Choroid plexus epithelial cell (primary cell): ENCODE measurements around the gene BPI.

Source experiments
- DNase-seq: peaks from one replicate; pipeline ENCODE4 v3.0.0-alpha.2; 2010; ENCODE audit warnings: low read depth
- H3K4me3 ChIP-seq: 2 replicates; pipeline ENCODE4 v1.5.1; 2011; ENCODE audit warnings: low read depth, mild to moderate bottlenecking, control low read depth, low read length, moderate library complexity
- TF ChIP-seq, protein P1 (sequence below): conservative IDR thresholded peaks from 2 replicates; pipeline ENCODE4 v1.5.1; 2011; ENCODE audit warnings: low read depth, mild to moderate bottlenecking, control low read depth, inconsistent platforms, low read length, moderate library complexity

Gene BPI

DNA sequence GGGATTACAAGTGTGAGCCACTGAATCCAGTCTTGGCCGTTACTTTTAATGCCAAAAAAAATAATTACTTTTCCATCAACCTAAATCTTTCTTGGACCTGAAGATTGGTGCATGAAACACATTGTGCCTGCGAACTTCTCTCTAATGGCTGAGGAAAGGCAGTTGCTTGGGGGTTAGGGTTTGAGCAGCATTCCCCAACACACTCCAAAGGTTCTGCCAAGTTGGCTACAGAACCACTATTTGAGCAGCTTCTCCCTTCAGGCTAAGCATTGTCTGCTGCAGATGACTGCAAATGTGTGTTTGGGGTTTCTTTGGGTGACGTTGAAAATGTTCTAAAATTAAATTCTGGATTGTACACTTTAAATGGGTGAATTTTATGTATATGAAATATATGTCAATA is 36.0 kb downstream of the BPI start:
- TF ChIP-seq, protein P1, sequence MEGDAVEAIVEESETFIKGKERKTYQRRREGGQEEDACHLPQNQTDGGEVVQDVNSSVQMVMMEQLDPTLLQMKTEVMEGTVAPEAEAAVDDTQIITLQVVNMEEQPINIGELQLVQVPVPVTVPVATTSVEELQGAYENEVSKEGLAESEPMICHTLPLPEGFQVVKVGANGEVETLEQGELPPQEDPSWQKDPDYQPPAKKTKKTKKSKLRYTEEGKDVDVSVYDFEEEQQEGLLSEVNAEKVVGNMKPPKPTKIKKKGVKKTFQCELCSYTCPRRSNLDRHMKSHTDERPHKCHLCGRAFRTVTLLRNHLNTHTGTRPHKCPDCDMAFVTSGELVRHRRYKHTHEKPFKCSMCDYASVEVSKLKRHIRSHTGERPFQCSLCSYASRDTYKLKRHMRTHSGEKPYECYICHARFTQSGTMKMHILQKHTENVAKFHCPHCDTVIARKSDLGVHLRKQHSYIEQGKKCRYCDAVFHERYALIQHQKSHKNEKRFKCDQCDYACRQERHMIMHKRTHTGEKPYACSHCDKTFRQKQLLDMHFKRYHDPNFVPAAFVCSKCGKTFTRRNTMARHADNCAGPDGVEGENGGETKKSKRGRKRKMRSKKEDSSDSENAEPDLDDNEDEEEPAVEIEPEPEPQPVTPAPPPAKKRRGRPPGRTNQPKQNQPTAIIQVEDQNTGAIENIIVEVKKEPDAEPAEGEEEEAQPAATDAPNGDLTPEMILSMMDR: no peak
- DNase-seq: no peak
- no peak overlapping the region for H3K4me3 ChIP-seq

DNA sequence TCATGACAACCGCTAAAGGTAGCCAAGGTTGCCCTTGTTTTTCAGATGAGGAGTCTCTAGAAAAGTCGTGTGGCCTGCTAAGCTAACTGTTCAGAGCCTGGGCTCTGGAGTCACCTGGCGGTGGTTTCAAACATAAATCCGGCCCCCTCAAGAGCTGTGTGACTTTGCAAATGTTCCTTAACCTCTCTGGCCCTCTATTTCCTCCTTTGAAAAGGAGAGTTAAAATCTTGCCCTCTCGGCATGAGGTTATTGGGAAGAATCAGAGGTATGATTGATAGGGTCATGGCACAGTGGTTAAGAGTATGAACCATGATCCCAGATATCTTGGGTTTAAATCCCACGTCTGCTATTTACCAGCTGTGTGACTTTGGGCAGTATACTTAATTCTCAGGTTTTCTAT is 36.7 kb downstream of the BPI start:
- no peak overlapping the region for H3K4me3 ChIP-seq
- no peak for DNase-seq
- TF ChIP-seq, protein P1: no peak

DNA sequence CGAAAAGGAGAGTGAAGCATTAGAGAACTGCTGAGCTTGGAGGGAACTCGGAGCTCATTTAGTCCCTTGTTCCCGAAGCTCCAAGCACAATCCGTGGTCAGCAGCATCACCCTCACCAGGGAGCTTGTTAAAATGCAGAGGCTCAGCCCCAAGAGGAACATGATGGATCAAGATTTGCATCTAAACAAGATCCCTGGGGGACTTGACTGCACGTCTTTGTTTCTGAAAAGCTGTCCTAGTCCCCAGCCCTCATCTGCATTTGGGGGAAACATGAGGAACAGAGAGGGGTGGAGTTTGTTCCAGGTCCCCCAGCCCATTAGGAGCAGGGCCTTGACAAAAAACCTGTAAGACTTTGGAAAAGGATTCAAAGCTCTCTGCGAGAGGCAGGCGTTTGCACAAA is 38.3 kb downstream of the BPI start:
- DNase-seq: no peak
- TF ChIP-seq, protein P1: no peak
- no peak overlapping the region for H3K4me3 ChIP-seq

DNA sequence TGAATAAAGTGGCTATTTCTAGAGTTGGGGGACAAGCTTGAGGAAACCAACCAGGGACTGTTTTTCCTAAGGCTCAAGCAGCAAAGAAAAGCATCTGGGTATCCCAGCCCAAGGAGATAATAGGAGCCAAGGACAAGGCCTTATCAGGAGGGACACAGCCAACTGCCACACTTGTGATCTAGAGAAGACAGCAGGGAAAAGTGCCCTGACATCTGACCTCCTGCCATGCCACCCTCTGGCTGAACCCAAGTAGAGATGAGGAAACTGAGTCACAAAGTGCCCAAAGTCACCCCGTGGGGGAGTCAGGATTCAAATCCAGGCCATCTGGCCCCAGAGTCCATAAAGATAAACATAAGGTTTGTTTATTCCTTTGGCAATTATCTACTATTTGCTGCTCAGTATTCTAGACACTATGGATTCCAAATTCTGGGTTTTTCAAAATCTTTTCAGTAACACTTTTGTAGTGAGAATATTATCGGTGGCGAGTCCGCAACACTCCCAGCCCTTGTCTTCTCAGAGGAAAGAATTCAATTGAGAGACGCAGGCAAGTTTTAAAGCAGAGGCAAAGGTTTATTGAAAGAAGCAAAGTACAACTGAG is 38.9 kb downstream of the BPI start:
- no peak for DNase-seq
- no peak overlapping the region for H3K4me3 ChIP-seq
- TF ChIP-seq, protein P1: no peak

DNA sequence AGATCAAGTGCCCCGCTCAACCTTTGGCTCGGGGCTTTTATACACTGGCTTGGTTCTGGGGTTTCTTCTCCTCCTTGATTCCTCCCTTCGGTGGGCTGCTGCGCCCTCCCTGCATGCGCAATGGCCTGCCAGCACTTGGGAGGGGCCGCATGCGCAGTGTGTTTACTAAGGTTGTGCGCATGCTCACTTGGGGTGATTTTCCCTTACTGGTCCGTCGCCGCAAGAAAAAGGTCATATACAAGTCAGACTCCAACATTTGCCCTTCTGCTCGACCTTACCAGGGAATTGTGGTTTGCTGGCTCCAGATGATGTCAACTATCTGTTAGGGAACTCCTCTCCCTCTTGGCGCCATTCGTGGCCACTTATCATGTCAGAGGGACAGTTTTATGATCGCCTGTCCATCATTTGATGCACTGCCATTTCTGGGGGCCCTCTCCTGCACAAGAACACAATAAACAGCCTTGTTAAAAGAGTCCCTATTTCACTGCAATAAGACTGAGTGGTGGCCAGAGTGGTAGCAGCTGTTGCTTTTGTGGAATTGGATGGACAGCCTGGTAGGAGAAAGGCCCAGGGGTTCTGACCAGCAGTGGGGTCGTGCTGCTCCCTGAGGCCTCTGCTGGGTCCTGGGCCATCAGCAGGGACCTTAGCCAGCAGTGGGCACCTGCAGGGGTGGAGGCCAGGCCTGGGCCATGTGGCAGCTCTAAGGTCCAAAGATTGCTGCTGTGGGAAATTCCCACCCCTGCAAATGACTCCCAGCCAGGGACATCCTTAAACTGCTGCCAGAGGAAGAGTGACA is 39.6 kb downstream of the BPI start:
- H3K4me3 ChIP-seq: no peak overlapping the region
- TF ChIP-seq, protein P1: no peak
- DNase-seq: no peak

DNA sequence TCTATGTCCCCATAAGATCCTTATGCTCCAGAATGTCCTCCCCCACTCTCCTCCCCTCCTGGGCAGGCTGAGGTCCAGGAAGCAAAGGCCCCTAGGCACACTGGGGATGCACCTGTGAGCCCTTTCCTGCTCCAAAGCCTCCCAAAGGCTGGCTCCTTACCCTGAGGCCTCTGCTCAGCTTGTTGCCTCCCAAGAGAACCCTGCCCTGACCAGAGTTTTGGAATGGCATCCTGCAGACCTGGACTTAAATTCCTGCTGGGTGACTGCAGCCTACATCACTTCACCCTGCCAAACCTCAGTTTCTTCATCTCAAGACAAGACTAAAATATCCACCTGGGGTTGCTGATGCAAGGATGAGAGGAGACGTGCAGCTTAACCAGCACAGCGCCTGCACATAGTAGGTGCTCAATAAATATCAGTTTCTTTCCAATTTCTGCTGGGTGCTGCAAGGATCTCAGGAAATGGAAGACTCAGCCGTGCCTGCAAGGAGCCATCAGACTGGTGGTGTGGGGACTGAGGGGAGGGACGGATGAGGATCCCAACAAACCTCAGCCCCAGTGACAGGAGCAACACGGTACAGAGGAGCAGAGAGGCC is 40.2 kb downstream of the BPI start:
- TF ChIP-seq, protein P1: no peak
- no peak overlapping the region for H3K4me3 ChIP-seq
- no peak for DNase-seq
